ENCODE results near the gene EPS15.
A peak's percentile ranks its signal among the peaks of the same experiment; 100 is the strongest.
"Not testable (repeated sequence)": the region's sequence is repeated elsewhere in the genome, so short reads cannot be mapped to it uniquely, and the experiment has no call there.

EPS15 gene

GRCh38 chr1:51534447-51534846 lies 15.4 kb upstream of the EPS15 start:
- Histone ChIP-seq H3K4me3 (ENCODE audit: low read length) (no peak overlapping the region), H3K9me3 (ENCODE audit: low read length) (no peaks in the 10 kb centered on the region), H3K4me1 (ENCODE audit: insufficient read depth, low read length) (no peaks in the 10 kb centered on the region), H3K36me3 (ENCODE audit: insufficient read depth, low read length) (no peaks in the 10 kb centered on the region), H3K27me3 (ENCODE audit: insufficient read depth, low read length) (peaks cover 4% of the 10 kb centered on the region), H2AFZ (ENCODE audit: low read depth, low read length) (peak overlapping the region; percentile 38)

DNA sequence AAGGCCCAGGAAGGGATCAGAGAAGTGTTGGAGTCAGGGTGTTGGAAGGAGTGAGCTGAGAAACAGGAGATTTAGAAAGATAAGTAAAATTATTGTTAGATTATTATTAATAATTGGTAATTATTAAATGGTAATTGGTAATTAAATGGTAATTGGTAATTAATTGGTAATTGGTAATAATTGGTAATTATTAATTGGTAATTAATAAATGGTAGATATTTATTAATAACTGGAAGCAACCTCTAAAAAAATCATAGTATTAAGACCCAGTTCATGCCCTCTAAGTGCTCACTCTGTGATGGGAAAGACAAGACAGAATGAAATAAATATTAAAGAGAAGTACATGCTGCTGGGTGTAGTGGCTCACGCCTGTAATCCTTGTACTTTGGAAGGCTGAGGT lies 13.8 kb upstream of the EPS15 start:
- H2AFZ ChIP-seq (ENCODE audit: low read depth, low read length): no peak overlapping the region
- H3K36me3 ChIP-seq (ENCODE audit: insufficient read depth, low read length): no peaks in the 10 kb centered on the region
- no peaks in the 10 kb centered on the region for H3K9me3 ChIP-seq (ENCODE audit: low read length)
- no peaks in the 10 kb centered on the region for H3K4me1 ChIP-seq (ENCODE audit: insufficient read depth, low read length)
- H3K4me3 ChIP-seq (ENCODE audit: low read length): no peak overlapping the region
- peaks cover 4% of the 10 kb centered on the region for H3K27me3 ChIP-seq (ENCODE audit: insufficient read depth, low read length)

GRCh38 chr1:51530447-51530846 lies 11.4 kb upstream of the EPS15 start:
- H3K36me3 ChIP-seq (ENCODE audit: insufficient read depth, low read length); H3K27me3 ChIP-seq (ENCODE audit: insufficient read depth, low read length); H2AFZ ChIP-seq (ENCODE audit: low read depth, low read length); H3K4me3 ChIP-seq (ENCODE audit: low read length); H3K4me1 ChIP-seq (ENCODE audit: insufficient read depth, low read length); H3K9me3 ChIP-seq (ENCODE audit: low read length): not testable (repeated sequence)

DNA sequence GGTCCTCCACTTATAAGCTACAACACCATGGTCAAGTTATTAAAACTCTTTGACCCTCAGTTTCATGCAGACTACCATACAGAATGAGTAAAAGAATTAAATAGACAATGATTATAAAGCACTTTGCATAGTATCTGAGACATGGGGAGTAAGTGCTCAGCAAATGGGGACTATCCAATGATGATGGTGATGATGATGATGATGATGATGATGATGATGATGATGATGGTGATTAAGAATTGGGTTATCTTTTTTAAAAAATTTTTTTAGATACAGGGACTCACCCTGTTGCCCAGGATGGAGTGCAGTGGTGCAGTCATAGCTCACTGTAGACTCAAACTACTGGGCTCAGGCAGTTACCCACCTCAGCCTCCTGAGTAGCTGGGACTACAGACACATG lies 8.1 kb upstream of the EPS15 start:
- peaks cover 8% of the 10 kb centered on the region for H3K4me1 ChIP-seq (ENCODE audit: insufficient read depth, low read length)
- no peak overlapping the region for H3K4me3 ChIP-seq (ENCODE audit: low read length)

GRCh38 chr1:51526248-51526647 lies 7.2 kb upstream of the EPS15 start:
- H3K27me3 ChIP-seq (ENCODE audit: insufficient read depth, low read length): no peaks in the 10 kb centered on the region
- H3K9me3 ChIP-seq (ENCODE audit: low read length): no peaks in the 10 kb centered on the region
- no peak overlapping the region for H3K4me3 ChIP-seq (ENCODE audit: low read length)
- no peak overlapping the region for H2AFZ ChIP-seq (ENCODE audit: low read depth, low read length)
- peaks cover 8% of the 10 kb centered on the region for H3K4me1 ChIP-seq (ENCODE audit: insufficient read depth, low read length)
- no peaks in the 10 kb centered on the region for H3K36me3 ChIP-seq (ENCODE audit: insufficient read depth, low read length)

More for the DNA sequence above, 8.1 kb upstream of the EPS15 start:
- Histone ChIP-seq H3K27me3 (ENCODE audit: insufficient read depth, low read length) (peaks cover under 1% of the 10 kb centered on the region), H3K9me3 (ENCODE audit: low read length) (no peaks in the 10 kb centered on the region), H2AFZ (ENCODE audit: low read depth, low read length) (no peak overlapping the region), H3K36me3 (ENCODE audit: insufficient read depth, low read length) (no peaks in the 10 kb centered on the region)

- no peaks in the 10 kb centered on the region for H3K9me3 ChIP-seq (ENCODE audit: low read length)
- peaks cover 8% of the 10 kb centered on the region for H3K4me1 ChIP-seq (ENCODE audit: insufficient read depth, low read length)
- H3K4me3 ChIP-seq (ENCODE audit: low read length): no peak overlapping the region
- H2AFZ ChIP-seq (ENCODE audit: low read depth, low read length): no peak overlapping the region
- no peaks in the 10 kb centered on the region for H3K36me3 ChIP-seq (ENCODE audit: insufficient read depth, low read length)
- H3K27me3 ChIP-seq (ENCODE audit: insufficient read depth, low read length): no peaks in the 10 kb centered on the region
These were observed 6.2 kb upstream of the EPS15 start for GRCh38 chr1:51525295-51525694.

- no peaks in the 10 kb centered on the region for H3K9me3 ChIP-seq (ENCODE audit: low read length)
- H3K27me3 ChIP-seq (ENCODE audit: insufficient read depth, low read length): no peaks in the 10 kb centered on the region
- no peak overlapping the region for H2AFZ ChIP-seq (ENCODE audit: low read depth, low read length)
These were observed 5.8 kb upstream of the EPS15 start for GRCh38 chr1:51524817-51525216.

DNA sequence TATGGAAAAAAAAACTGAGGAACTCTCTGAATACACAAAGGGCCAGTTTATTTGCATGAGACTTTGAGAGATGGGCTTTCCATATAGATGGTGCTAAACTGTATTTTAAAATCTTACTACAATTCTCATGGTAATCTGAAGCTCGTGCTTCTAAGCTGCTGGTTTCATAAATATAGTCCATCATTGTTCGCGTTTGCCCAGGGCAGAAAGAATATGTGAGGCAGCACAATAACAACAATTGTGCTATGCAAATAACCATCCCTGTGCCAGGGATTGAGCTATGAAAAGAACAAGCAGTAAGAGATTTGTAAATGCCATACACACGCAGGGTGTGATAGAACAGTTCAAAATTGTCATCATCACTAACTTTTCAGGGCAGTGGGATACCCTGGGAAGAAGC lies 4.9 kb upstream of the EPS15 start:
- H3K4me1 ChIP-seq (ENCODE audit: insufficient read depth, low read length): peaks cover 8% of the 10 kb centered on the region
- H3K4me3 ChIP-seq (ENCODE audit: low read length): no peak overlapping the region
- H2AFZ ChIP-seq (ENCODE audit: low read depth, low read length): no peak overlapping the region
- H3K27me3 ChIP-seq (ENCODE audit: insufficient read depth, low read length): no peaks in the 10 kb centered on the region
- no peaks in the 10 kb centered on the region for H3K36me3 ChIP-seq (ENCODE audit: insufficient read depth, low read length)
- no peaks in the 10 kb centered on the region for H3K9me3 ChIP-seq (ENCODE audit: low read length)

More at GRCh38 chr1:51524817-51525216, 5.8 kb upstream of the EPS15 start:
- Histone ChIP-seq H3K4me3 (ENCODE audit: low read length) (no peak overlapping the region), H3K4me1 (ENCODE audit: insufficient read depth, low read length) (peaks cover 8% of the 10 kb centered on the region), H3K36me3 (ENCODE audit: insufficient read depth, low read length) (no peaks in the 10 kb centered on the region)

DNA sequence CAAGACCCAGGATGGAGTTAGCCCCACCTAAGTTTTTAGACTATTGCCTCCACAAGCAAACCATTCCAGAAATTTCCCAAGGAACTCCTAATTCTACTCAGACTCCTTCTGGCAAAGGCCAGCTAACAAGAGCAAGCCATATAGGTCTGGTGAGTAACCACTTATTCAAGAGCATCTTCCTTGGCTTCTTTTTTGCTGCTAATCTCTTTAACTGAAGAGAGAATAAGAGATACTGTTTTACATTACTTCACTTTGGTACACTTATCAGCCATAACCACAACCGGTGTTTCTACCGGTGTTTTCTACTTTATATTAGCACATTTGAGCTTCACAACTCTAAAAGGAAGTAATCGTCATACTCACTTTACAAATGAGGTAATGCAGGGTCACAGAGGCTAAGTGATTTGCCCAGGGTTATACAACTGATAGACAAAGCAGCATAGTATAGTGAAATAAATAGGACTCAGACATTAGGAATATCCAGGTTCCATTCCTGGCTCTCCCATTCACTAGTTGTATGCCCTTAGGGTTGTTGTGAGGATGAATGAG lies 1.7 kb upstream of the EPS15 start:
- Histone ChIP-seq H3K36me3 (ENCODE audit: insufficient read depth, low read length) (no peaks in the 10 kb centered on the region), H3K4me1 (ENCODE audit: insufficient read depth, low read length) (peaks cover 26% of the 10 kb centered on the region), H2AFZ (ENCODE audit: low read depth, low read length) (no peak overlapping the region), H3K27me3 (ENCODE audit: insufficient read depth, low read length) (no peaks in the 10 kb centered on the region), H3K4me3 (ENCODE audit: low read length) (no peak overlapping the region), H3K9me3 (ENCODE audit: low read length) (no peaks in the 10 kb centered on the region)

DNA sequence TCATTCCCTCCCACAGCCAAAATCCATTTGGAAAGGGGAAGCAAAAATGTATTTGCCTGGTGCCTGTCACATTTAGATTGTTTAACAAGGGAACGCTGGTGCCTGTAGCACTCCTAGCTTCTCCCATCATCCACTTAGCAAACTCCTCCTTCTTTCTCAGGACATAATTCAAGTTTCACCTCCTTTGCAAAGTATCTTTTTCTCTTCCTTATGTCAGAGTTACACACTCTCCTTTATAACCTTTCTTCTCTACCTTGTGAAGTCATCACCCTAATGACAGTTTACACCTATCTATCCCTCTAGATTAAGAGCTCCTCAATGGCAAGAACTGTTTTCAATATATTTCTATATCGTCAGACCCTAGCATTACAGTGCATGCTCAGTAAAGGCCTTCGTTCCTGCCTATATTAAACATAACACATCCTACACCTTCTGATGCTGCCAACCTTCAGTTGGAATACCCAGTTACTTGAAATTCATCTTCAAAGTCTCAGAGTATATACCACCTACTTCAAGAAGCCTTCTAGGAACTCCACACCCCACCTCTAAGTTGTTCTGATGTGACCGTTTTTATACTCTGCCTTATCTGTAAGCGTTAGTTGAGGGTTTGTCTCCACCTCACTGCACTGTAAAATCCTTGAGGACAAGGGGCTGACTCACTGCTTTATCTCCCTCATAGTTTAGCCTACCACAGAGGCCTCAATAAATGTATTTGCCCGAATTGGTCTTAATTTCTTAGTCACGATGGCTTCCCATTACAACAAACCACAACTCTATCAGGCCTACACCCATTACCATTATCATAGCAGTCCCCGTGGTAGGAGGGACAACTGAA lies 1.0 kb upstream of the EPS15 start:
- H3K4me1 ChIP-seq (ENCODE audit: insufficient read depth, low read length): peaks cover 26% of the 10 kb centered on the region
- no peaks in the 10 kb centered on the region for H3K9me3 ChIP-seq (ENCODE audit: low read length)
- H3K4me3 ChIP-seq (ENCODE audit: low read length): no peak overlapping the region
- no peak overlapping the region for H2AFZ ChIP-seq (ENCODE audit: low read depth, low read length)
- H3K27me3 ChIP-seq (ENCODE audit: insufficient read depth, low read length): no peaks in the 10 kb centered on the region
- H3K36me3 ChIP-seq (ENCODE audit: insufficient read depth, low read length): no peaks in the 10 kb centered on the region

GRCh38 chr1:51518586-51519047 lies 449 bp downstream of the EPS15 start:
- Histone ChIP-seq H3K4me1 (ENCODE audit: insufficient read depth, low read length) (peaks cover 21% of the 10 kb centered on the region), H3K9me3 (ENCODE audit: low read length) (no peaks in the 10 kb centered on the region), H2AFZ (ENCODE audit: low read depth, low read length) (peak overlapping the region; percentile 97), H3K27me3 (ENCODE audit: insufficient read depth, low read length) (no peaks in the 10 kb centered on the region), H3K4me3 (ENCODE audit: low read length) (peak overlapping the region; percentile 84), H3K36me3 (ENCODE audit: insufficient read depth, low read length) (no peaks in the 10 kb centered on the region)

GRCh38 chr1:51518033-51518585 lies 957 bp downstream of the EPS15 start:
- Histone ChIP-seq H3K9me3 (ENCODE audit: low read length) (no peaks in the 10 kb centered on the region), H3K4me1 (ENCODE audit: insufficient read depth, low read length) (peaks cover 17% of the 10 kb centered on the region), H3K4me3 (ENCODE audit: low read length) (peak overlapping the region; percentile 84)

DNA sequence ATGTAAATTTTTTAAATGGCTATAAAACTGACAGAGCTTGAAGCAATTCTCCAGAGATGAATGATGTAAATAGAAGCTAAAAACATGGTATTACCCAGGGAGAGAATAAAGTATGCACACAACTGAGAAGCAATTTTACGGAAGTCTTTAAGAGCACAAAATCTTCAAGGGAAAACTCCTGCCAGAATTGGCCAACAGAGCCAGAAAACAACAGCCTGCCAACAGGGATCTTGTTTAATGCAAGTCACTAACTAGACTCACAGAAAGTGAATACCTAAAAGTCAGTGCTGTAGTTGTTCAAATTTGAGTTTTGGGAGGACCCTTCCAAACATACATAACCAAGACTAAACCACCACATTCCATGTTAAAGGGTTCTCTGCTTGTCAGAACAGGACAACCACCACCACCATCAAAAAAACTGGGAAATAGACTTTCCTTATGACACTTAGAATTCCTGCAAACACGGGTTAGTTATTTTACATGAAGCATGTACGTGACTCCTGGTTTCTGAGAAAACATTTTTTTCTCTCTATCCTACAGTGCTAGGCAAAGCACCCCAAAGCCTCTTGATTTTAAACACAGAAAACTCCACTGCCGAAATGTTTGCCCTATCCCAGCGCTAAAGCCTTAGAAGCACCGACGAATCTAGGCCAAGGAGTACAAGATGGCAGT lies 1.6 kb downstream of the EPS15 start:
- peaks cover 17% of the 10 kb centered on the region for H3K4me1 ChIP-seq (ENCODE audit: insufficient read depth, low read length)
- H3K27me3 ChIP-seq (ENCODE audit: insufficient read depth, low read length): no peaks in the 10 kb centered on the region
- peak overlapping the region; percentile 84 for H3K4me3 ChIP-seq (ENCODE audit: low read length)
- H3K9me3 ChIP-seq (ENCODE audit: low read length): no peaks in the 10 kb centered on the region
- no peaks in the 10 kb centered on the region for H3K36me3 ChIP-seq (ENCODE audit: insufficient read depth, low read length)
- peak overlapping the region; percentile 97 for H2AFZ ChIP-seq (ENCODE audit: low read depth, low read length)

More at GRCh38 chr1:51518033-51518585, 957 bp downstream of the EPS15 start:
- H3K27me3 ChIP-seq (ENCODE audit: insufficient read depth, low read length): no peaks in the 10 kb centered on the region
- H2AFZ ChIP-seq (ENCODE audit: low read depth, low read length): peak overlapping the region; percentile 97
- no peaks in the 10 kb centered on the region for H3K36me3 ChIP-seq (ENCODE audit: insufficient read depth, low read length)

Measured in neuron (in vitro differentiated cells).